ENCODE measurements around the gene CNTNAP2.
"Not testable (repeated sequence)": the region's sequence is repeated elsewhere in the genome, so short reads cannot be mapped to it uniquely, and the experiment has no call there.

CNTNAP2 gene

DNA sequence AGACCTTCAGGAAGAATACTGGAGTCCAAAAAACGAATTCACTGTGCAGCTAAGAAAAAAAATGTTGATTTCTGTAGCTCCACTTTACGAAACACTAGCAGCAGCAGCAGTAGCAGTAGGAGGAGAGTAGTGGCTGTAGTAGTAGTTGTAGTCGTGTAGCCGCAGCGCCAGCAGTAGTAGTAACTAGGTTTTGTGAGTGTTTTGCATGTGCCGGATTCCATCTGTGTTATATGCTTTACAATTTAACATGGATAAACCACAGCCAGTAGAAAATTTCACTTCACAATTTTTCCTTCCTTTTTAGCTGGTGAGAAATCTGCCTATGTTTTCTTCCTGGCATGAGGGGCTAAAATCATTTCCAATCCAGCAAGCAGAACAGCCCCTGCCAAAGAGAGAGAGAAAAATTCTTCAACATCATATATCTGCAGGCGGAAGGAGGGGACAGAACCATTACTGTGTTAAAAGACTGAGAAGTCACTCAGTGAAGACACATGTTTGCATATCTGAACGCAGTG lies 2325.6 kb downstream of the CNTNAP2 start:
- no peak for DNase-seq

DNA sequence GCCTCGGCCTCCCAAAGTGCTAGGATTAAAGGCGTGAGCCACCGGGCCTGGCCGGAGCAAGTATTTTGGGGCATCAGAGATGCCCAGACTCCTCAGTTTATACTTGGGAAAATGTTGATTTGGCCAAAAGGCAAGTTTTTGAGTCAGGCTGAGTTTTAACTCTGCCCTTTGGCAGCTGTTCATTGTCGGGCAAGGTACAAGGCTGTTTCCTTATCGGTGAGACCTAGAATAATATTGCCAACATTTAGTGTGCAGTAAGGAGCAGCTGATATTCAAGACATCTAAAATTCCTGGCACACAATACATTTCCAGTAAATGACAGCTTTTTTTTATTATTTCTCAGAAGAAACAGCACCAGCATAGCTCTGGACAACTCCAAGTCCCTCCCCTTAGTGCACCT lies 2326.3 kb downstream of the CNTNAP2 start:
- no peak for DNase-seq

DNA sequence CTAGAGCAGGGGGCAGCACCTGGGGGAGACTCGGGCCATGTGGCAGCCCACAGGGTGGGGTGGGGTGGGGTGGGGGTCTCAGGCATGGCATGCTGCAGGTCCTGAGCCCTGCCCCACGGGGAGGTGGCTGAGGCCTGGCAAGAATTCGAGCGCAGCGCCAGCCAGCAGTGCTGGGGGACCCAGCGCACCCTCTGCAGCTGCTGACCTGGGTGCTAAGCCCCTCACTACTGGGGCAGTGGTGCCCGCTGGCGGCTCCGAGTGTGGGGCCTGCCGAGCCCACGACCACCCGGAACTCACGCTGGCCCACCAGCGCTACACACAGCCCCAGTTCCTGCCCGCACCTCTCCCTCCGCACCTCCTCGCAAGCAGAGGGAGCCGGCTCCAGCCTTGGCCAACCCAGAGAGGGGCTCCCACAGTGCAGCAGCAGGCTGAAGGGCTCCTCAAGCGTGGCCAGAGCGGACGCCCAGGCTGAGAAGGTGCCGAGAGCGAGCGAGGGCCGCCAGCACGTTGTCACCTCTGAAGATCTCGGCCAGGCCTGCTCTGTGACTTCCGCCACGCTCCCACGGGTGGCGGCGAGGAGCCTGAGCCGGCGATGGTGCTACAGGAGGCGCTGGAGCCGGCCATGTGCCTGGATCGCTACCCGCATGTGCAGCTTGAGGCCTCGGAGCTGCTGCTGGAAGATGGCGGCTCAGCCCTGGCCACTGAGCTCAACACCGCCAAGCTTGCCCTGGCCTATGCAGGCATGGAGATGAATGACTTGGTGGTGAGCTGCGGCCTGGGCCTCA lies 2328.9 kb downstream of the CNTNAP2 start:
- DNase-seq, result no peak

DNA sequence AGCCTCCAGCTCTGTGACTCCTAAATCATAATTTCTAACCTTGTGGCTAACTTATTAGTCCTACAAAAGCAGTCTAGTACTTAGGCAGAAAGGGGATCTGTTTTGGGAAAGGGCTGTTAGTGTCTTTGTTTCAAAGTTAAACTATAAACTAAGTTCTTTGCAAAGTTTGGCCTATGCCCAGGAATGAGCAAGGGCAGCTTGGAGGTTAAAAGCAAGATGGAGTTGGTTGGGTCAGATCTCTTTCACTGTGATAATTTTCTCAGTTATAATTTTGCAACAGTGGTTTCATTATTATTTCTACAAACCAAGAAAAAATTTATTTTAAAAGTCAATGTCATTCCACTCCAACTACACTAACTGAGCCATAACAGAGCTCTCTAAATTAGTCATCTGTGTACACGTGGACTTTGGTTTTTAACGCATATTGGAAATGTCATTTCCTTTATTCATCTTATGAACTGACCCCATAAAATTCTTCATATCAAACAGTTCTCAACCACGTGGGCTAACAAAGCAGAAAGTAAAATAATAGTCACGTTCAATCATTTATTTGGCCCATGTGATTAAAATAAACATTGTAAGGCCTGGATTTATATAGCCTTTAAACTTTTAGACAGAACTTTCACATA lies 2330.7 kb downstream of the CNTNAP2 start:
- DNase-seq, result no peak

DNA sequence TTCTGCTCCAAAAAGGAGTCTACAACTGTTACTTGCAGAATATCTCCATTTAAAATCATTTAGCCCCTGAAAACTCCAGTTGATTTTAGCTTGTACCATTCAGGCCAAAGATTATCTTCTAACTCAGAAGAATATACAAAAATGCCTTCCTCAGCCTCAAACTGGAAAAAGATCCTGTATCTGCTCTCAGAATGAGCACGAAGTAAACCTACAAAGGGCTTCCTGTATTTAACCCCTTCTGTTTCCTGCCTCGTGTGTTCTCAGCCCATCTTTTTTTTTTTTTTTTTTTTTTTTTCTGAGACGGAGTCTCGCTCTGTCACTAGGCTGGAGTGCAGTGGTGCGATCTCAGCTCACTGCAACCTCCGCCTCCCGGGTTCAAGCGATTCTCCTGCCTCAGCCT lies 2334.9 kb downstream of the CNTNAP2 start:
- DNase-seq, result not testable (repeated sequence)

DNA sequence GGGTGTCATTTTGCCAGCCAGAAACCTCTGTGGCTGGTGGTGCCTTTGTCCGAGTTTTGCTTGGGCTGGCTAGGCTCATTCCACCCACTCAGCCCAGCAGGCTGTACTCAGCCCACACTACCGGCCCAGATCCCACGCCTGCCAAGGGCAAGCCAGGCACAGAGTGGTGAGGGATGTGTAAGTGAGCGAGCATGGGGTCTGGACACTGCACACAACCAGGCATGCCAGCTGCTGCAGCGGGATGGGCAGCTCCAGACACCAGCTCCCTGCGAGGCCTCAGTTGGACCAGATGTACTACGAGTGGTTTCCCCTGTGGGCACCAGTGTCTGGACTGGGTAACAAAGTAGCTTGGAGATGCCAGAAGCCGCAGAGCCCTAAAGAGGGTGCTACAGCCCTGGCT lies 2339.8 kb downstream of the CNTNAP2 start:
- DNase-seq, result no peak

DNA sequence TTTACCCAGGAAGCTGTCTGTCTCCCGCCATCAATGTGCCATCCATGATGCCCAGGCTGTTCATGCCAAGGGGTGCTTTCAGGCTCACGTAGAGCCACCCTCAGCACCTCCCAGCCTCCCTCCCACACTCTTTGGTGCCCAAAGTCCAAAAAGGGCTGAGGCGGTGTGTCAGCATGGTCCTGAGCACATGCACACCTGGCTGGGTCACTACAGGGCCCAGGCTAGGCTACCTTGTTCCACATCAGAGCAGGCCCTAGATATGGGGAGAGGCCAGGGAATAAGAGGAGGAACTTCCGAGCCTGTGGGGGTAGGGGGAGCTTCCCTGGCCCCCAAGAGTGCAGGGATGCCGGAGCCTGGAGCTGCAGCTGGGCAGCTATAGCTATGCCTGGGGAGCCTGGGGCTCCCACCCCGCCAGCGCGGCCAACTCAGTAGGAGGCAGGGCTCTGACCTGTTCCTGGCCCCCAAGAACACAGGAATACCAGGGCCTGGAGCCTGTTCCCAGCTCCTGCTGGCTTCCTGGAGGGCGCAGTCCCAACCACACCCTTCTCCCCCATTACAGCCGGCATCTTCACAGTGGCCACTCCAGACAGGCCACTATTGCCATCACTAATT lies 2340.8 kb downstream of the CNTNAP2 start:
- no peak for DNase-seq

DNA sequence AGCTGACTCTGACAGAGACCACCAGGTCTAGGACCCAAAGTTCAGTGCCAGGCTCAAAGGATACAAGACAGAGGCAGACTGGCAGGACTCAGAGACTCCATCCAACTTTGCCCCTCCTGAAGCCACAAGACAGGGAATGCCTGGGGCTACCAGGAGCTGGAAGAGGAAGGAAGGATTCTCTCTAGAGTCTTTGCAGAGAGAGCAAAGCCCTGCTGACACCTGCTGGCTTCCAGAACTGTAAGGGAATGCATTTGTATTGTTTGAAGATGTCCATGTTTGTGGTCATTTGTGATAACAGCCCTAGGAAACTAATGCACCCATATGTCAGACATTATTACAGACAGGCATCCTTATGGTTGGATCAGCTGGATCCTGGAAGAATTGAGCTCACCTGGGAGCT lies 2341.7 kb downstream of the CNTNAP2 start:
- DNase-seq, result no peak

DNA sequence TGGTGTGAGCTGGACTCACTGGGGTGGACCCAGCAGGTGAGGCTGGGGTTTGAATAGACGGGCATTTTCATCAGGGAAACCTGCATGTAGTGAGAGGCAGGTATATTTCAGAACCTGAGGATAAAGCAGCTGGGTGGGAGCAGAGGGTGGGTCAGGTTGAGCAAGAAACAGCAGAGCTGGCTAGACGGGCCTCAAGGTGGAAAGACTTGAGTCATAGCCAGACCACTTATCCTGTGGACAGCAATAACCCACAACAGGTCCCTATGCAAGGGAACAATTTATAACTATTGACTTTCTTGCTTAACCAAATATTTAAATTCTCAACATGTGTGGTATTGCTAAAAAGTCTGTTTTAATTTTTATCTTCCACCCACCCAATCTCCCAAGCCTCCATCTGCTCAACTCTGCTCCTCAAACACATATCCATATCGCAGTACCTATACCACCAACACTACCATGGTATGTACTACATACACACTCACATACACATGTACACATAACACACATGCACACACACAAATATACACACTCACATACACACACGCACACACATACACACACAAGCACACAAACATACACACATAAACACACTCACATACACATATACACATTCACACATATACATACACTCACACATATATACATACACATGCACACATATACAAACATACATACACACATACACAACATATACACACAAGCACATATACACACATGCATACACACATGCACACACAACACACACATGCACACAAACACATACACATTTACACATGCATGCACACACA lies 2345.0 kb downstream of the CNTNAP2 start:
- DNase-seq, result no peak

DNA sequence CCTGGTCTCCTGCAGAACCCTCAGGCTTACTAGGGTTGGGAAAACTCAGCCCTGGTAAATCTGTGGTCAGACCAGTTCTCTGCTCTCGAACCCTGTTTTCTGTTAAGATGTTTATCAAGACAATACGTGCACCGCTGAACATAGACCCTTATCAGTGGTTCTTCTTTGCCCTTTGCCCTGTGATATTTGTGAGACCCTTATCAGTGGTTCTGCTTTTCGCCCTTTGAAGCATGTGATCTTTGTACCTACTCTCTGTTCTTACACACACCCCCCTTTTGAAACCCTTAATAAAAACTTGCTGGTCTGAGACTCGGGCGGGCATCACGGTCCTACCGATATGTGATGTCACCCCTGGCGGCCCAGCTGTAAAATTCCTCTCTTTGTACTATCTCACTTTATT lies 2346.2 kb downstream of the CNTNAP2 start:
- not testable (repeated sequence) for DNase-seq

DNA sequence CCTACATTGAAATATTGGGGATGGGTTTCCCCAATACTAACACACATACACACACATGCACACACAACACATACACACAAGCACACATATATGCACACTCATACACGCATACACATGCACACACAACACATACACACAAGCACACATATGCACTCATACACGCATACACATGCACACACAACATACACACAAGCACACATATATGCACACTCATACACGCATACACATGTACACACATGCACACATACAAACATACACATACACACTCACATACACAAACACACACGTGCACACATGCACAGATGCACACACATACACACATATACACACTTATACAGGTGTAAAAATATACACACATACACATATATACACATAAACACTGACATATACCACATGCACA lies 2346.6 kb downstream of the CNTNAP2 start:
- DNase-seq, result no peak

DNA sequence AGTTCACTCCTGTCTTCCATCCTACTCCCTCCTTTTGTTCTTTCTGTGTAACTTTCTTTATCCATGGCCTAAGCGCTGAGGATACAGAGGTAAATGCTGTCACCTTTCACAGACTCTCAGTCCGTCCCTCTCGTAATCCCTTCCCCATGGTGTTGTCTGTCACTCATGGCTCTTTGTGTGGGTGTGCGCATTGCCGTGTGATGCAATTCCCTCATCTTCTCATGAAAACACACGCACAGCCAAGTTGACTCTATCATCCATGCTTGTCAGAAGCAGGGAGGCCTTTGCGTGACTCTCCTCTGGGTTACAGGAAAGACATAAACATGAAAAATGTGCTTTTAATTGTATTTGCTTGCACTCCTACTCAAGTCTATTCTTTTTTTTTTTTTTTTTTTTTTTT lies 2348.3 kb downstream of the CNTNAP2 start:
- no peak for DNase-seq

DNA sequence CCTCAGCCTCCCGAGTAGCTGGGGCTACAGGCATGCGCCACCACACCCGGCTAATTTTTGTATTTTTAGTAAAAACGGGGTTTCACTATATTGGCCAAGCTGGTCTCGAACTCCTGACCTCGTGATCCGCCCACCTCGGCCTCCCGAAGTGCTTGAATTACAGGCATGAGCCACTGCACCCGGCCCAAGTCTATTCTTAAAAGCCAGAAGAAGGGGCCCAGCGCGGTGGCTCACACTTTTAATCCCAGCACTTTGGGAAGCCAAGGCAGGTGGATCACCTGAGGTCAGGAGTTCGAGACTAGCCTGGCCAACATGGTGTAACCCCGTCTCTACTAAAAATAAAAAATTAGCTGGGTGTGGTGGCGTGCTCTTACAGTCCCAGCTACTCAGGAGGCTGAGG lies 2348.8 kb downstream of the CNTNAP2 start:
- not testable (repeated sequence) for DNase-seq

DNA sequence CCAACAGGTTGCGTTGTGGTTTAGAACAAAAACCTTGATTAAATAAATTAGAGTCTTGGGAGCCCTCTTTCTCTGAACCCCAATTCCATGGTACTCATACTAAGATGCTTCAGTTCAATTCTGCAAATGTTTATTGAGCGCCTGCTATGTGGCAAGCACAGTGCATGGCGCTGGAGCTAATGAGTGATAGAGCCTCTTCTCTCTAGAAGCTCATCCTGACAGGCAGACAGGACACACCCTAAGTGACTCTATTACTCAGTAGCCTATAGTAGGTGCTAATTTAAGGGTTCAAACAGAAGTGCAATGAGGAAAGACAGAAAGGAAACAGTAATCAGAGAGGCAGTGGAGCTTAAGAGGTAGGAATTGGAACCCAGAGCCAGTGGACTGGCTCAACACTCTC lies 2349.5 kb downstream of the CNTNAP2 start:
- no peak for DNase-seq

DNA sequence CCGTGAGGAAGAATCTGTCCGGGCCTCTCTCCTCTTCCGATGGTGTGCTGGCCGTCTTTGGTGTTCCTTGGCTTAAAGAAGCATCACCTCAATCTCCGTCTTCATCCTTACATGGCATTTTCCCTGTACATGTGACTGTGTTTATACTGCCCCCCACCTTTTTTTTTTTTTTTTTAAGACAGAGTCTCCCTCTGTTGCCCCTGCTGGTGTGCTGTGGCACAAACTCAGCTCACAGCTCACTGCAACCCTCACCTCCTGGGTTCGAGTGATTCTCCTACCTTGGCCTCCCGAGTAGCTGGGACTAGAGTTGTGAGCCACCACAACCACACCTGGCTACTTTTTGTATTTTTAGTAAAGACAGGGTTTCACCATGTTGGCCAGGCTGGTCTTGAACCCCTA lies 2352.1 kb downstream of the CNTNAP2 start:
- no peak for DNase-seq

Data from activated T-cell treated with anti-CD3 and anti-CD28 coated beads, Interleukin-2, amount 50 U/mL, for 48 hours (primary cell).